ENCODE measurements around the gene HSPA12B.

The HSPA12B gene

GRCh38 chr20:3705491-3705969 lies 27.0 kb upstream of the HSPA12B start:
- DNase-seq, result no peak

- DNase-seq, result no peak
Observed at GRCh38 chr20:3705970-3706739, 26.3 kb upstream of the HSPA12B start.

GRCh38 chr20:3706774-3707507 lies 25.5 kb upstream of the HSPA12B start:
- no peak for DNase-seq

GRCh38 chr20:3707508-3707899 lies 25.0 kb upstream of the HSPA12B start:
- DNase-seq, result no peak

GRCh38 chr20:3710011-3710466 lies 22.4 kb upstream of the HSPA12B start:
- no peak for DNase-seq

- no peak for DNase-seq
Observed at GRCh38 chr20:3710703-3711483, 21.6 kb upstream of the HSPA12B start.

GRCh38 chr20:3711484-3711941 lies 21.0 kb upstream of the HSPA12B start:
- DNase-seq, result no peak

- DNase-seq, result no peak
Observed at GRCh38 chr20:3712279-3712873, 20.1 kb upstream of the HSPA12B start, which contains the start of gene SIGLEC1. Gene SIGLEC1, minus strand, starts transcription at chr20:3712600. Its CDS starts 5,472 bp downstream, at chr20:3707128.

GRCh38 chr20:3714092-3714491 lies 18.4 kb upstream of the HSPA12B start:
- DNase-seq, result no peak

- peak; percentile 34 for DNase-seq
Observed at GRCh38 chr20:3716195-3716834, 16.2 kb upstream of the HSPA12B start.

GRCh38 chr20:3719046-3719445 lies 13.4 kb upstream of the HSPA12B start:
- no peak for DNase-seq

- DNase-seq, result no peak
Observed at GRCh38 chr20:3720068-3720467, 12.4 kb upstream of the HSPA12B start.

- no peak for DNase-seq
Observed at GRCh38 chr20:3720626-3721025, 11.9 kb upstream of the HSPA12B start.

- DNase-seq, result no peak
Observed at GRCh38 chr20:3721912-3722311, 10.6 kb upstream of the HSPA12B start.

- DNase-seq, result no peak
Observed at GRCh38 chr20:3723284-3723683, 9.2 kb upstream of the HSPA12B start.

- DNase-seq, result no peak
Observed at GRCh38 chr20:3724356-3724755, 8.1 kb upstream of the HSPA12B start.

- no peak for DNase-seq
Observed at GRCh38 chr20:3727401-3728021, 5.0 kb upstream of the HSPA12B start.

- DNase-seq, result no peak
Observed at GRCh38 chr20:3728354-3728753, 4.1 kb upstream of the HSPA12B start.

GRCh38 chr20:3728876-3729275 lies 3.6 kb upstream of the HSPA12B start:
- no peak for DNase-seq

- no peak for DNase-seq
Observed at GRCh38 chr20:3729378-3729777, 3.1 kb upstream of the HSPA12B start.

GRCh38 chr20:3729811-3730540 lies 2.5 kb upstream of the HSPA12B start:
- DNase-seq, result no peak
